GM19328 (cell line): ENCODE data around the gene SLAMF7.
"Not testable (repeated sequence)": the region's sequence is repeated elsewhere in the genome, so short reads cannot be mapped to it uniquely, and the experiment has no call there.

ENCODE experiments used
- ATAC-seq: cut with Tn5 transposase; IDR thresholded peaks from one replicate; pipeline ENCODE4 v1.9.1; 2021; ENCODE audit warnings: mild to moderate bottlenecking, moderate library complexity; ENCODE audit not compliant: unreplicated experiment

SLAMF7 gene

GRCh38 chr1:160739098-160739511, at the start of gene SLAMF7:
Gene SLAMF7 (plus strand): TSS chr1:160739247. CDS start chr1:160739302, 55 bp downstream.
- peak; percentile 71 for ATAC-seq

GRCh38 chr1:160692390-160692789, 46.7 kb upstream of the SLAMF7 start:
- not testable (repeated sequence) for ATAC-seq

- ATAC-seq = no peak
These were observed 36.9 kb upstream of the SLAMF7 start for GRCh38 chr1:160702100-160702499.

GRCh38 chr1:160704250-160704649, 34.8 kb upstream of the SLAMF7 start:
- no peak for ATAC-seq

- ATAC-seq = not testable (repeated sequence)
These were observed 33.8 kb upstream of the SLAMF7 start for GRCh38 chr1:160705212-160705621.

GRCh38 chr1:160705742-160706141, 33.3 kb upstream of the SLAMF7 start:
- ATAC-seq = no peak

GRCh38 chr1:160706526-160707235, 32.4 kb upstream of the SLAMF7 start:
- ATAC-seq = no peak

- no peak for ATAC-seq
These were observed 31.6 kb upstream of the SLAMF7 start for GRCh38 chr1:160707236-160708064.

- ATAC-seq = no peak
These were observed 30.9 kb upstream of the SLAMF7 start for GRCh38 chr1:160708118-160708517.

- no peak for ATAC-seq
These were observed 30.2 kb upstream of the SLAMF7 start for GRCh38 chr1:160708801-160709200.

GRCh38 chr1:160709715-160710114, 29.3 kb upstream of the SLAMF7 start:
- ATAC-seq = no peak

- ATAC-seq = no peak
These were observed 28.4 kb upstream of the SLAMF7 start for GRCh38 chr1:160710517-160711252.

GRCh38 chr1:160711276-160711601, 27.8 kb upstream of the SLAMF7 start:
- ATAC-seq = no peak

- no peak for ATAC-seq
These were observed 27.3 kb upstream of the SLAMF7 start, which contains the start of gene CD48 for GRCh38 chr1:160711602-160712311. Gene CD48 (minus strand): TSS chr1:160711822. CDS start chr1:160711763, 59 bp downstream.

- peak; percentile 38 for ATAC-seq
These were observed 26.4 kb upstream of the SLAMF7 start for GRCh38 chr1:160712525-160713080.

GRCh38 chr1:160713161-160713560, 25.9 kb upstream of the SLAMF7 start:
- no peak for ATAC-seq

- ATAC-seq = not testable (repeated sequence)
These were observed 24.9 kb upstream of the SLAMF7 start for GRCh38 chr1:160714034-160714648.

- ATAC-seq = no peak
These were observed 23.0 kb upstream of the SLAMF7 start for GRCh38 chr1:160716013-160716412.

- ATAC-seq = no peak
These were observed 21.7 kb upstream of the SLAMF7 start for GRCh38 chr1:160717306-160717705.

- no peak for ATAC-seq
These were observed 20.8 kb upstream of the SLAMF7 start for GRCh38 chr1:160718210-160718609.
